ENCODE measurements around the gene MACROD2.

Gene MACROD2

DNA sequence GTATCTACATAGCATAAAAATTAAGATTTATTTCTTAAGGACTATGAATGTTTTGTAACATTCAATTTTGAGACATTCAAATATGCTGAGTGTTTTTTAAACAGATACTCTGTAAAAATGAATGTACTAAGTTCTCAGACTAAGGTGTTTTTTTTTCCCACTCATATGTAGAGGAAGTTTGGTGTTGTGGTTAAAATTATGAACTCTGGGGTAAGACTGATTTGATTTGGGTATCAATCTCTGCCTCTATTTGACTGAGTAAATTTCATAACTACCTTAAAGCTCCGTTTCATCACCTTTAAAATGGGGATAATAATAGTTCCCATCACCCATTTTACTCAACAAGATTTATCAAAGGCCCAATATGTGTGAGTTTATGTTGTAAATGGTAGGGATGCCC lies 728.7 kb downstream of the MACROD2 start:
- no peak for DNase-seq

DNA sequence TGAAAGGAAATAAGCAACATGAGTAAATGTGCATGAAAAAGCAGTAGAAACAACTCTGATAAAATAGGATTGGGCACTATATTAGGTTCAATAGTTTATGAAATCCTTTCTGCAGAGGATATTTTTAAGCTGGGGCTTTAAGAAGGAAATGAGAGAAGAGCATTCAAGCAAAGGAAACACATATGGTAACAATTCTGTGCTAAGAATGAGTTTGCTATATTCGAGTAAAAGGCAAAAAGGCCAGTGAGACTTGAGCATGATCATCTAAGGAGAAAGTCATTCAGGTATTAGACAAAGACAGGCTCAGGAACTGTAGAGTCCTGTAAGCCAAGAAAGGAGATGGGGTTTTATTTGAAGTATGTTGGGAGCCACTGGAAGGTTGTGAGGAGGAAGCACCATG lies 729.2 kb downstream of the MACROD2 start:
- no peak for DNase-seq

DNA sequence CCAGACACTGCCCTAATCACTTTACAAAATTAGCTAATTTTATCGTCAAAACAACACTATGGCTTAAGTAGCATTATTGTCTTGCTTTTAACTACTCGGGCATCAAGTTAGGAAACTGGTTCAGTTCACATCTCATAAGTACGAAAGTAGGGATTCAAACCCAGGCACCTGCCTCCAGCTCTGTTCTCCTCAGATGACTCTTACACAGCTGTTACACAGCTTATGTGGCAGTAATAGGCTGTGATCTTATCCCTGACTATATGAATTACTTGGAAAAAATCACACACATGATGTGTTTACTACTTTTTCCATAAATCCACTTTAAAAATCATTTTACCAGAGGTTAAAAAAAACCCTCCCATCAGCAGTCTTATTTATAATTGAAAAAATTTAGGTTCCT lies 731.3 kb downstream of the MACROD2 start:
- DNase-seq, result no peak

DNA sequence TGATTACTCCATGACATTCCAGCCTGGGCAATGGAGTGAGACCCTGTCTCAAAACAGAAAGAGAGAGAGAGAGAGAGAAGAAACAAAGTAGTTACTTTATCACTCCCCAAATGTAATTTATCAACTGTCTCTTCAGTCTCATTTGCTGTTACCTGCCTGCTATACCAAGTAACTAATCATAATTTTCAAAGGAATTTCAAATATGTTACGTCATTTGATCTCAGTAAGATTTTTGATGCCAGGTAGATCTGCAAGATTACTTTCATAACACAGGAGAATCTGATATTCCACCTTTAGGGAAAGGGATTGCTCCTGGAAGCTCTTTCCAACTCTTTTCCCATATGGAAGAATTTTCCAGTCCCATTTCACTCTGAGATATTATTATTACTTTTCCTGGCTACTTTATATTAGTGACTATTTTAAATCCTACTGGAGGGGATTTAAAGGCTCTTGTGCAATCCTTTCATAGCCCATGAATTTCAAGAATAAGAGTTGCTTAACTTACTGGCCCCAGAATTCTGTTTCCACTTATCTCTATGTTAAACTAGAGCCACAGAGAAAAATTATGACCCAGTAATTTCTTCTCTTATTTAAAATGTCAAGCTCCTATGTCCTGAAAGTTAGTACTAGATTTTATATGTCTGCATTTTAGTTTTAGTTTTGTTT lies 732.3 kb downstream of the MACROD2 start:
- no peak for DNase-seq

DNA sequence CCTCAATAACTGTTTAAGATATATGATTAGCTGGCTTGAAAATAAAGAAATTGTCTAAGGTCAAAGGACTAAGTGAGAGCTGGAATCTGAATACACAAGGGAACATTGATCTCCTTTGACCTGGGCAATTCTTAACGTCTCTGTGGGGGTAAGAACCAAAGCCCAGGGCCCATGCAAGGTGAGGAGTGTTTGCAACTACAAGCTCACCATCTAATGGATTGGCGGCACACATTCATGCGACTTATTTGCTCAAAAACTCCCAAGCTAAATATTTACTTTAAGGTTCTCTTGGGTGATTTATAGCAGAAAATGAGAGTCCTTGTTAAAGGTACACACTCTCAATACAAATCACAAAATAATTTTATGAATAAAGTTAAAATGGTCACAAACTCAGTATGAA lies 734.1 kb downstream of the MACROD2 start:
- DNase-seq, result no peak

DNA sequence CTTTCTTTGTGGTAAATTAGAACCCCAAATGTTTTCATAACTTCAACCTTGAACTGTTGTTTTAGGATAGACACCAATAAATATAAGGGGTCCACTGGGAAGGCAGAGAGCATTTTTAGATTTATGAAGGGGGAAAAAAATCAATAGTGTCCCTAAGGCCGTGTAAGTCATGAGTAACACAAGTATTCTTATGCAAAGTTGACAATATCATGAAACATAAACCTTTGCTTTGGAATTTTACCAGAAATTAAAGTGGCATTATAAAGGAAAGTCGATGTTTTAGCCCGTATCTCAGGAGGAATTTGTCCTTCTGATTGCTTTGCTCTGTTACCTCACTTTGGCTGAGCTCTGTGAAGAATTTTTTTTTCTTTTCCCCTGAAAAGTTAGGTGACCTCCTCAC lies 737.0 kb downstream of the MACROD2 start:
- DNase-seq, result no peak

DNA sequence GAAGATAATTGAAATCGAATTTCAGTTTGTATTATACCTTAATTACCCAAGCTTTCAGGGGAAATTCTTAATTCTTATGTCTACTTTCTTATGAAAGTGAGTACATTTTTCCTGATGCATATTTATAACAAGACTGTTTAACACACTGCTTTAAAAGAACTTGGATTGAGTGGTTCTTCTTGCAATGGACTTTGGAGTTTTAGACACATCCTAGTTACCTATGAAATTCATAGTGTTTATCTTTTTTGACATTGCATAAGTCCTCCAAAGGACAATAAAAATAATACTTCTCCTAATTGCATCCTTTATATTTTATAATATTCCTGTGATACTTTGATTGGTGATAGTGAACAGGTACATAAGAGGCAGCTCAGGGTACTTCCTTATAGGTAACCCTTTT lies 737.7 kb downstream of the MACROD2 start:
- DNase-seq, result no peak

DNA sequence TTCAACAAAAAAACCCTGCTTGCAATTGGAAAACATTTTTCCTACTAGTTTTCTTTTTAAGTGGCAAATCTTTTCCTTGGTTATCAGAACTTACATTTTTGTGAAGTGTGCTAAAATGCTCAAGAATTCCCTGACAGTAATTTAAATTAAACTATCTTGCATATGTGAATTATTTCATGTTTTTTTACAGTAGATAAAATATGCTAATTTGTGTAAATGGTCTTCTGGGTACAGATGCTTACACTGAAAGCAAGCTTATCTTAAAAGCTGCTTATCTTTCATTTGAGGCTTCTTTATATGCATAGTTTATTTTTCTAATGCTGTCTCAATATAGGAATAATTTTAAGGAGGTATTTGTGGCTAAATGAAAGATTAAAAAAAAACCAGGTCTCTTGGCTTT lies 745.1 kb downstream of the MACROD2 start:
- no peak for DNase-seq

DNA sequence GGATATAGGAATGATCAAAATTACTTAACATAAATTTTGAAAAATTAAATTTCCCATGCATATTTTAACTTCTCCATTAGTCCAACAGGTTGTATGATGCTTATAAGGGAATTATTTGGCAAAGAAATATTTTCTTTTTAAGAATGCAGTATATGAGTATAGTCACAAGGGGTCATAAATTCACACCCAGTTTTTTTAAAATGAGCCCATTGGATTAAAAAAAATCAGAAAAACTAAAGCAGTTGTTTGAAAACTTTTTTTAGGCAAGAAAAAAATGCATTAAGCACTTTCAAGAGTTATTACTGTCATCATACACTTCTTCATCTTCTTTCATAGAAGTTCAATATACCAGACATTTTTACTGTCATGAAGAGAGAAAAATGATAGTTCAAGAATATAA lies 746.3 kb downstream of the MACROD2 start:
- no peak for DNase-seq

DNA sequence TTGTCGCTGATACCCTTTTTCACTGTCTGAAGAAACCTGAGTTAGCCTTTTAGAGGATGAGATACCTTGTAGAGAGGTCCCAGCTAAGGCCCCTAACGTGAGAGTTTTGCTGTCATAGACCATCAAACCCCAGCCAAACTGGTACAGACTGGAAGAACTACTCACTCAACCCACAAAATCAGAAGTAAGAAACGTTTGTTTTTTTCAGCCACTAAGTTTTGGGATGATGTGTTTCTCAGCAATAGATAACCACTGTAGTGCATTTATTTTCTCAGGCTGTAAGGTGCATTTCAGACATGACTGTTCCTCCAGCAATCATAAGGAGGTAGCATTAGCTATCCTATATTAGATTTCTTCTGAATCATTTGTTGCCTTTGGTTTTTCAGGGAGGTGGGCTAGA lies 749.4 kb downstream of the MACROD2 start:
- DNase-seq, result no peak

DNA sequence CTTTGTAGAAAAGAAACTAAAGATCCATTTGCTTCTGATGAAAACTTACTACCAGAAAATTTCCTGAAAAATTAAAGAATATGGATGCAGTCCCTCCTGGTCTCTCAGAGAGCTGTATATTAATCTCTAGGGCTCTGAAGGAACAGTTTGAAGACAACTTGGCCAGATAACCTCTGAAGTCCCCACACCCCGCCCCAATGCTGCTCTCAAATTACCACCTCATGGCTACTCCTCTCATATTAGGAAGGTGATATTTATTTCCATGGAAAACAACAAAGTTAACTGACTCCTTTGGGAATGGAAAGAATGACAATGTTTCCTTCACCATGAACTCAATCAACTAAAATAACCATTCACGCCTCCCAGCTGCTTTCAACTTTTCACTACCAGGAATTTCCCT lies 750.5 kb downstream of the MACROD2 start:
- DNase-seq, result no peak

DNA sequence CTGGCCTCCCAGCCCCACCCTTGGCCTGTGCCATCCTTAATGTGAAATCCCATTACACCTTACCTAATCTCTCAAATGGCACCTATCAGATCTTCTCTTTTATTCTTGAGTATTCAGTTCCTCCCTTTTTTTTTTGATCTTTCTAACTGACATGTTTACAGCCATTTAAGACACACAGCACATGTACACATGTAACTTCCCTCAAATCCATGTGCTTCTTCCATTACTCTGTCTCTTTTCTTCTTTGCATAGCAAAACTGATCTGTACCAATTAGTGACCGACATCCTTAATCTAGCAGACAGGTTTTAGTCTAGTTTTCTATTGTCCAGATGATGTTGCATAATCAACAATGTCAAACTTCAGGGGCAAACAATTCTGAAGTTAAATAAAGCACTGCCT lies 755.9 kb downstream of the MACROD2 start:
- no peak for DNase-seq

DNA sequence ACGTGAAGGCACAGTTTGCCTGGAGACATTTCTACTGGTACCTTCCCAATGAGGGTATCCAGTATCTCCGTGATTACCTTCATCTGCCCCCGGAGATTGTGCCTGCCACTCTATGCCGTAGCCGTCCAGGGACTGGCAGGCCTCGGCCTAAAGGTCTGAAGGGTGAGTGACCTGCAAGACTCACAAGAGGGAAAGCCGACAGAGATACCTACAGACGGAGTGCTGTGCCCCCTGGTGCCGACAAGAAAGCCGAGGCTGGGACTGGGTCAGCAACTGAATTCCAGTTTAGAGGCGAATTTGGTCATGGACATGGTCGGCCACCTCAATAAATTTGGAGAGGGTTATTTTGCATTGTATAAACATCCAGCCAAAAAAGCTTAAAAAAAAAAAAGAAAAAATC lies 762.4 kb downstream of the MACROD2 start:
- no peak for DNase-seq

DNA sequence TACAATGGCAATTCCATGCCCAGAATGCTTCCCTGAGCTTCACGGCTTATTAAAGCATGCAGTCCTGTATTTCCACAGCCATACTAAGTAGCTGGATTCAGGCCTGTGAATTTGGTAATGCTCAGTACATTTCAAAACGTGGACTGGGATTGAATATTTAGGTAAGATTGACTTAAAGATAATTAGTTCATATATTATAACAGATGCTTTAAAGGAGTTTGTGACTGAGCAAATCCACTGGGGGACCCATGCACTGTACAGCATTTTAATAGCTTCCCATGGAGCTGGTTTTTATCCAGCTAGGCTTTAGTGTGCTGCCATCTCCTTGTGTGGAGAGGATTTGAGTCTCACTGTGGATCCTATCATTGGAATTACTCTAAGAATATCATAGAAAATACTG lies 763.0 kb downstream of the MACROD2 start:
- DNase-seq, result no peak

DNA sequence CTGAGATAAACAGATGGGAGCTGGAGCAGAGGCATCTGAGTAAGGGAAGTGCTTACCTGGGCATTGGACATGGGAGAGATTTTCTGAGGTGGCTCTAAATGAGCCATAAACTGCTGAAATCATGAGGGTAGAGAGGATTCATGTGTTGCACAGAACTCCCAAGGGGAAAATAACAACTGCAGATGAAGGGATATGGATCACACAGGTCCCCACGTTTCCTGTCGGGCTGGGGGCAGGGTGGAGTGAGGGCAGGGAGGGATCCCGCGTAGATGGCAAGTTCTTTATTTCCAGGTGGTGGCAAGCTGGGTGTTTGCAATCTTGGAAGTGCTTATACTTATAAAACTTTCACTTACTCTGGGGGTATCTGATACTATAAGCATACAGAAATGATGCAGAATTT lies 764.7 kb downstream of the MACROD2 start:
- DNase-seq, result no peak

DNA sequence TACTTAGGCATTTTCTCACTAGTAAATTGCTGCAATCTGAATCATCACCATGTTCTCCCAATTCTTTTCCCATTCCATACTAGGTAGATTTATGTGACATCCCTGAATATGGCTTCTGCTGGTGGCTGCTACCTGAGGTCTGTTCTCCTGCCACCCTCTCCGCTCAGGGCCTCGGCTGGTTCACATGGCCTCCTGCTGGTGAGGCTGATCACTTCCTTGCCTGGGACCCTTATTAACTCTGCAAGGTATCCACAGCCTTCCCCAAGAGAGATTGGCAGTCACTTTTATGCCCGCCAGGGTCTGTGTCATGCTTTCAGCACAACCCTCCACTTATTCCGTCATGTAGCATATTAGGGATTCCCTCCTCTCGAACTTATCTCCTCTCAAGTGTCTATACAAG lies 766.6 kb downstream of the MACROD2 start:
- DNase-seq, result no peak

DNA sequence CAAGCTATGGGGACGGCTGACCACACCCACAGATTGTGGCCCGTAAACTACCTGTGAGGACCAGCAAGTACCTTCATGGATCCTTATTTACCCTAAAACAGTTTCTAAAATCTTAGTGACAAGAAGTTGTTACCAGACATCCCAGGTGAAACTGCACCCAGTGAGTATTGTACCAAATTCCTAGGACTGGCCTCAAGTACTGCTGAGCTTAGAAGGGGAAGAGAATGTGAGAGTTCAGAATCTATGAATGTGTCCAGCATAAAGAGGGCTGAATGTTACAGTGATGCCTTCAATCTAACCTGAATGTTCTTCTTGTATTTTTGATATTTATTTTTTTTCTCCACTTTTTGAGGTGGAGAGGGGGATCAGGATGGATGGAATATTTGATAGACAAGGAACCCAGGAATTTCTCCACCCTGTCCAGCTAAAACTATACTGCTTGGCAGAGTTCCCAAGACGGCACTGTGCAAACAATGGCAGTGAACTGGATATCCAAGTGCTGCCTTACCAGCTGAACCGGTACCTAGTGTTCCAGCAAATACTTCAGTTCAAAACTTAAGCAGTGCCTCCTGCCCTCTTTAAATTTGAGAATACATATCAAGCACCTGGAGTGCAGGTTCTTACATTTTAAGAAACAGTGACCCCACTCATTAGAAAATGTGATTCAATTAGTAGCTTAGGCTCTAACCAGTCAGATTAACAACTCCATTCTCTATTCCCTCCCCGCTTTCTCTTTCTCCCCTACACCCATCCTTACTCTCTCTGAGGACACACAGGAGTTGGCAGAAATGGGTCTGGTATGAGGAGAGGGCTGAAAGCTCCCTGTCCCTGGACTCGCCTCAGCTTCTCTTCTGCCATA lies 769.4 kb downstream of the MACROD2 start:
- no peak for DNase-seq

DNA sequence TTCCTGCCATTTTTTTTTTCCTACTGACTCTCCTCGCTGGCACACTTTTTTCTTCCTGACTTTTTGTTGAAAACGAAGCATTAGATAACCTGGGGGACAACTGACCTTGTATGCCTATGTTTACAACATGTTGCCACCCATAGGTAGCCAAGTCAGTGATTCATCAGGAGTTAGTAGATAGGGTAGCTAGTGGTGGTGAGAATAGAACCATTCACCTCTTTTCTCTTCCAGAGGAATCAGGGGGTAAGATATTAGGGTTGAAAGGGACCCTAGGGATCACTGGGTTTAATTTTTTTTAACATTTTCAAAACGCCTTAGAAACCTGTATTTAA lies 770.0 kb downstream of the MACROD2 start:
- DNase-seq, result no peak

DNA sequence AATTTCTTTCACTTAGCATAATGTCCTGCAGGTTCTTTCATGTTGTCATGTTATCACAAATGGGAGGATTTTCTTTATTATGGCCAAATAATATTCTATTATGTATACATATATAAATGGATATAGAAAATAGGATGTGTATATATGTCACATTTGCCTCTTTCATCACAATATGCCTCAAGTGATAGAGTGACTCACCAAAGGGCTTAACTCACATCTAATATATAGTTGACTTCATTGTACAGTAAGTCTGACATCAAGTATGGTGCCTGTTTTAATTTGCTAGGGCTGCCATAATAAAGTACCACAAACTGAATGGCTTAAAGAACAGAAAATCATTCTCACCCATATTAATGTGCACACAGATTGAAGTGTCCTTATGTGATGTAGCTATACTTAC lies 778.2 kb downstream of the MACROD2 start:
- no peak for DNase-seq

DNA sequence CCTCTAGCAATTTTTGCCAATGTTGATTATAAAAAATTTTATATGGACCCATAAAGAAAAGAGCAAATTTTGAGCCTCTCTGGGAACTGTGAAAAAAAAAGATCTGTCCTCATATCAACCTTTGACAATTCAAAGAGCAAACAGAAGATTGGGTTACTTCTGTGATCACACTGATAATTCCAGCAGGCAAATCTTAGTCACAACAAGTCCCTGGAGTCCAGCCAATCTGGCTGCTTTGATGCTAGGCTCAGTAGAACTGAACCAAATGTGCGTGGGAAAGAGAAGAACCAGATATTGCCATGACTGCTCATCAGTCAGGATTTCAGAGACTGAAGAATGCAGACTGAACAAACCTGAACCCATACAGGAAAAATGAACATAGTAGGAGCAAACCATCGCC lies 780.5 kb downstream of the MACROD2 start:
- no peak for DNase-seq

DNA sequence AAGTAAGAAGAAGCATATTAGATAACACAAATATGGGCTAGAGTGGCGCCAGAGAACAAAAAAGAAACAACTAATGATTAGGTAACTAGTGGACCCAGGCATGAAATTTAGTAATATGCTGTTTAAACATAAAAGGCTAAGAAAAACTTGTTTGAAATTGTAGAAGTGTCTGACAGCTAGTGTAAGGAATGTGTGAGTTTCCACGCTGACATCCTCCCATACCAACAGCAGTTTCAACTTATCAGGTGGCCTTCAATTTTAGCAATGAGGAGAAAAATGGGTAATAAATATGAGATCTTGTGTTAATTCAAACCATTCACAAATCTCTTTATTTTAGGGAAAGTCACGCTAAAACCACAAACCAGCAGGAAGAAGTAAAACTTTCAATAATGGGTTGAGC lies 782.3 kb downstream of the MACROD2 start:
- no peak for DNase-seq

DNA sequence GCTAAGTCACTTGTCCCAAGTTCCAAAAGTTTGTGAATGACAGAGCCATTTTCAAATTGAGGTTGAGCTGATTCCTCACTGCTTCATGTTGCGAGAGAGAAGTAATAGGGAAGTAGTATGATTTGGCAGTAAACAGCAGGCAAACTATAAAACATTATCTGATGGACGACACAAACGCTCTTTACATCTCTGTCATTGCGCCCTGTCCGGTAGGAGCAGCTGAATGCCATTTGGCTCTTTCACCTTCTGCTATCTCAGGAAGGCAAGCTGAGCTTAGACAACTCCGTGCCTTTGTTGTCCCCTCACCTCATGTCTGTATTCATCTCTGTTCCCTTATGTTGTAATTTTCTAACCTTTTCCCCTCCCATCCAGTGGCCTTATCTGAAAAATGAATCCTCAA lies 782.8 kb downstream of the MACROD2 start:
- no peak for DNase-seq

DNA sequence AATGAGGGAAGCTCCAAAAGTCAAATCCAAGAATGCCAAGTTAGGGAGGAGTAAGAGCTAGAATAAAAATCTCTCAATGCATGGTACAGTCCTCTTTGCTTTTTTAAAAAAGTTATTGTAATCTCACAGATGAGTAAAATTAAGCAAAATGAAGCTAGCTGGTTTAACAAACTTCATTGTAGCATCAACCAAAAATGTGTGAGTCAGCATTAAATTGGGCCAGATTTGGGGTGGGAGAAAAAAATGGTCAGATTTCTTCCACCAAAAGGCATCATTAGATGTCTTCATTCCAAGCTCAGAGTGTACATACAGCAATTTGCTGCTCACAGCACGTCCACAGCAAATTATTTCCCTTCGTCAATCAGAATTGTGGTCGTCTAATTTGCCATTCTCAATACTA lies 783.6 kb downstream of the MACROD2 start:
- no peak for DNase-seq

DNA sequence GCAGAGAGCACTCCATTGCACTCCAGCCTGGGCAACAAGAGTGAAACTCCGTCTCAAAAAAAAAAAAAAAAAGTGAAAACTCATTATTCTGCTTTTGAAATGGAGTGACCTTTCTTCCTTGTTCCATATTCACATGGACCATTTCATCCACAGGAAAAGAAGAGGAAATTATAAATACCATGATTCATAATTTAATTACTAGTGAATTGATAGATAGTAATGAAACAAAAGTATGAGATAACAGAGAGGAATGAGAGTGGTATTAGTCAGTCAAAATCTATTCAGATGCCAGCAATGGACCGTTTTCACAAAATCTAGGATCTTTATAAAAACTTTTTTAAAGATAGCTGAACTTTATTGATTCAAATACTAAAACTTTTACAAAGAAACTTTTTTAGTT lies 785.2 kb downstream of the MACROD2 start:
- DNase-seq, result no peak

DNA sequence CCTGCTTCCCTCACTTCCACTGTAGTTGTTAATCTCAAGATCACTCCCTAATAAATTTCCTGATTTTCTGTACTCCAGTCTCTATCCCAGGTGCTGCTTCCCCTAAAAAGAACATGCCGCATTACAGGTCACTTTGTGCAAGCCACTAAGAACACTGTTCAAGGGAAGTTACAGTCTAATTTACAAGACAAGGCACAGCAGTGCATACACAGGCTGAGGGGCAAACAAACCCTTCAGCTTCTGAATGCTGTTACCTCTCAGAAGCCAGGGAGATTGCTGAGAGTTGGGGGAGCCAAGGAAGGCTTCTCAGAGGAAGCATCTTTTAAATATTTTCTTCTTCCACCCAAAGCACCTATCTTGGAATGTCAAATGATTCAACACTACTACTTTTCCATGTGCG lies 787.4 kb downstream of the MACROD2 start:
- DNase-seq, result no peak
